A549 (cell line): ENCODE results near the gene DYDC1.

Experiments used
- EP300 ChIP-seq, 2 experiments: fragments of >200 bp; sonication (Bioruptor Twin); formaldehyde crosslinking; IDR thresholded peaks; 2 replicates in 1 of 2; 3 replicates in 1 of 2; pipeline ENCODE4 v1.6.1; 2016 to 2017
- HDAC2 ChIP-seq: fragments of 200-600 bp; sonication (generic); IDR thresholded peaks from 2 replicates; pipeline ENCODE4 v1.6.1; 2016
- JUN ChIP-seq, 2 experiments: fragments of >200 bp; sonication (Bioruptor Twin); formaldehyde crosslinking; IDR thresholded peaks; 2 replicates in 1 of 2; 3 replicates in 1 of 2; pipeline ENCODE4 v1.6.1; 2016 to 2017
- MAFK ChIP-seq: fragments of 450-650 bp; IDR thresholded peaks from 2 replicates; pipeline ENCODE4 v1.6.1; 2014; ENCODE audit not compliant: partially characterized antibody
- POLR2A ChIP-seq: IDR thresholded peaks from 2 replicates; pipeline ENCODE4 v1.6.1; 2012; ENCODE audit warnings: mild to moderate bottlenecking, low read length
- TF ChIP-seq, protein P1 (sequence below): fragments of >200 bp; sonication (Bioruptor Twin); formaldehyde crosslinking; IDR thresholded peaks from 3 replicates; pipeline ENCODE4 v1.5.1; 2016

DNA sequence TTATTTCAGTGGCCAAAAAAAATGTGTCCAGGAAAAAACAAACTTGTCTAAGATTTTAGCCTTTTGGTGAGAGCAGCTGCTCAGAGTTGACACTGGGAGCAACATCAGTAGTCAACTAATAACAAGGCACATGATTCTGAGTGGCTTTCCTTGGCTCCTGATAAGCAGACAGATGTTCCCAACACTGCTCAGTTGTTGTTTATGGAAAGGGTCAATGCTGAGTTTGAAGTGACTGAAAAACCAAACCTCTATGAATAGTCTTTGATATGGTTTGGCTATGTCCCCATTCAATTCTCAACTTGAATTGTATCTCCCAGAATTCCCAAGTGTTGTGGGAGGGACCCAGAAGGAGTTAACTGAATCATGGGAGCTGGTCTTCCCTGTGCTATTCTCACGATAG lies 12.3 kb downstream of the DYDC1 start:
- TF ChIP-seq, protein P1, sequence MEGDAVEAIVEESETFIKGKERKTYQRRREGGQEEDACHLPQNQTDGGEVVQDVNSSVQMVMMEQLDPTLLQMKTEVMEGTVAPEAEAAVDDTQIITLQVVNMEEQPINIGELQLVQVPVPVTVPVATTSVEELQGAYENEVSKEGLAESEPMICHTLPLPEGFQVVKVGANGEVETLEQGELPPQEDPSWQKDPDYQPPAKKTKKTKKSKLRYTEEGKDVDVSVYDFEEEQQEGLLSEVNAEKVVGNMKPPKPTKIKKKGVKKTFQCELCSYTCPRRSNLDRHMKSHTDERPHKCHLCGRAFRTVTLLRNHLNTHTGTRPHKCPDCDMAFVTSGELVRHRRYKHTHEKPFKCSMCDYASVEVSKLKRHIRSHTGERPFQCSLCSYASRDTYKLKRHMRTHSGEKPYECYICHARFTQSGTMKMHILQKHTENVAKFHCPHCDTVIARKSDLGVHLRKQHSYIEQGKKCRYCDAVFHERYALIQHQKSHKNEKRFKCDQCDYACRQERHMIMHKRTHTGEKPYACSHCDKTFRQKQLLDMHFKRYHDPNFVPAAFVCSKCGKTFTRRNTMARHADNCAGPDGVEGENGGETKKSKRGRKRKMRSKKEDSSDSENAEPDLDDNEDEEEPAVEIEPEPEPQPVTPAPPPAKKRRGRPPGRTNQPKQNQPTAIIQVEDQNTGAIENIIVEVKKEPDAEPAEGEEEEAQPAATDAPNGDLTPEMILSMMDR, result no peak
- no peak for TF ChIP-seq JUN (IDR thresholded peaks at IDR 0.05)
- no peak for TF ChIP-seq MAFK
- TF ChIP-seq HDAC2, result no peak
- no peak for TF ChIP-seq POLR2A
- TF ChIP-seq EP300 (IDR thresholded peaks at IDR 0.05), result no peak
